Measurements from ENCODE around the gene SH3RF3.
"Not testable (repeated sequence)": the region's sequence is repeated elsewhere in the genome, so short reads cannot be mapped to it uniquely, and the experiment has no call there.

The SH3RF3 gene

GRCh38 chr2:109118321-109118720 is 10.7 kb upstream of the SH3RF3 start:
- no peak for DNase-seq (ENCODE audit: low spot score)

DNA sequence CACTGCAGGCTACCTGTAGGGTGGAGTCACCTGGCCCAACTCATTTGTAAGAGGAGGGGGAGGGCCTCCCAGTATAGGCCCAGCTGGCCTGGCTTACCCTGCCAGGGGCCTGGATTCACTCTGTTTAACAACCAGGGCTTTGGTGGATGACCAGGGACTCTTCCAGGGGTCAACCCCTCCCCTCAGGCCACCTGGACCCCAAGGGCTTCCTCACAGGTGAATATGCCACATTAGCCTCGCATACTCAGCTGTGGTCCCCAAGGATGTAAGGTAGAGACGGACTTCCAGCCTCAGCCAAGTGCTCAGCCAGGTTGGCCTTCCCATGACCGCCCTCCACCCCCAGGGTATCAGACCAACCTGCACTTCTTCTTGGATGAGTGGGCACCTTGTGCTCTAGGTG is 8.8 kb upstream of the SH3RF3 start:
- no peak for DNase-seq (ENCODE audit: low spot score)

DNA sequence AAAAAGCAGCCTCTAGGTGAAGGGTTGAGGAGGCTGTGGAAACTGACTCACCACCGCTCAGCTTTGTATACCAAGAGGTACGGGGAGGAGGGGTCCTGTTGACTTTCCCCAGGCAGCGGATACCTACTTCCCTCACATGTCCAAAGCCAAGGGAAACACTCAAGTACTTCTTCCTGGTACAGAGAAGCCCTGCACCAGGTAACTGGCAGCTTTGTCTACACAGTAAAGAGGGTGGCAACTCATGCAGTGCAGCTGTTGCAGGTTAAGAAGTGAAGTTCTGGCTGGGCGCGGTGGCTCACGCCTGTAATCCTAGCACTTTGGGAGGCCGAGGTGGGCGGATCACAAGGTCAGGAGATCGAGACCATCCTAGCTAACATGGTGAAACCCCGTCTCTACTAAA is 8.3 kb upstream of the SH3RF3 start:
- DNase-seq (ENCODE audit: low spot score): not testable (repeated sequence)

DNA sequence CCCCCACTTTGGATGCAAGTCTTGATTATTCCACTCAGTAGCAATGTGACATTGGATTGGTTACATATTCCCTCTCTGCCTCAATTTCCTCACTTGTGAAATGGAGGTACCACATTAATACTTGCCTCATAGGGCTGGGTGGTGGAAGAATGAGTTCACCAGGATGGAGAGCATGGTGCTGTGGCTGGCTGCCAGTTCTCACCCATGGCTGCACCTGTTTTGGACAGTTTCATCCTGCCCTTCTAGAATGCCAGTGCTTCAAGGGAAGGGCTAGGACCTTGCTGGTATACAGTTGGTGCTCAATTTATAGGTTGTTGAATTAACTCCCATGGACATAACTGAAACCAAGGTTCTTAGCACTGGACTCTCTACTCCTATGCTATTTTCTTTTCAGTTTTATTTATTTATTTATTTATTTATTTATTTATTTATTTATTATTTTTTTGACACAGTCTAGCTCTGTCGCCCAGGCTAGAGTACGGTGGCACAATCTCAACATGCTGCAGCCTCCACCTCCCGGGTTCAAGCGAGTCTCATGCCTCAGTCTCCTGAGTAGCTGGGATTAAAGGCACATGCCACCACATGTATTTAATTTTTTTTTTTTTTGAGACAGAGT is 5.3 kb upstream of the SH3RF3 start:
- no peak for DNase-seq (ENCODE audit: low spot score)

DNA sequence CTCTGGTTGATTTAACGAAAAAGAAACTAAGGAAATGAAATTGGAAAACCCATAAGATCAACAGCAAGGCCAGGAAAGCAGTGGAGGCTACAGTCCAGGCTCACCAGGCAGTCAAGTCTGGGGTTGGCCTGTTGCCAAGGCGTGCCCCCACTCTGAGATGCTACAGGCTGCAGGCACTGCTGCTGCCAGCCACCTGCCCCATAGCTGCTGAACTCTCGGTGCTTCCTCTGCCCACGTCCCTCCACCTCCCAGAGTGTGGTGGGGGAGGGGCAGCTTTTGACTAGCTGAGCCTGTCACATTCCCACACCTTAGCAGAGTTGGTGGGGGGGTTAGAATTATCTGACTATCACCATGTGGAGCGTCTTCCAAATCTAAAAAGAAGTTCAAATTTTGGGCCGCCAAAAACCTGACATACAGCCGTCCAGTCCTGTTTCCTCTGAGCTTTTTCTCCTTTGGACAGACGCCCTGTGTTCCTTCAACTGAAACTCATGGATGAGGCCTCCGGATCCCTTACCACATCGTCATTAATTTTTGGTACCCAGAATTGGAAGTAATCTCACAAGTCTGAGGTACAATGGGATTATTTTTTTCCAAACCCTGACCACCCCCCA is 3.9 kb upstream of the SH3RF3 start:
- DNase-seq (ENCODE audit: low spot score): no peak

DNA sequence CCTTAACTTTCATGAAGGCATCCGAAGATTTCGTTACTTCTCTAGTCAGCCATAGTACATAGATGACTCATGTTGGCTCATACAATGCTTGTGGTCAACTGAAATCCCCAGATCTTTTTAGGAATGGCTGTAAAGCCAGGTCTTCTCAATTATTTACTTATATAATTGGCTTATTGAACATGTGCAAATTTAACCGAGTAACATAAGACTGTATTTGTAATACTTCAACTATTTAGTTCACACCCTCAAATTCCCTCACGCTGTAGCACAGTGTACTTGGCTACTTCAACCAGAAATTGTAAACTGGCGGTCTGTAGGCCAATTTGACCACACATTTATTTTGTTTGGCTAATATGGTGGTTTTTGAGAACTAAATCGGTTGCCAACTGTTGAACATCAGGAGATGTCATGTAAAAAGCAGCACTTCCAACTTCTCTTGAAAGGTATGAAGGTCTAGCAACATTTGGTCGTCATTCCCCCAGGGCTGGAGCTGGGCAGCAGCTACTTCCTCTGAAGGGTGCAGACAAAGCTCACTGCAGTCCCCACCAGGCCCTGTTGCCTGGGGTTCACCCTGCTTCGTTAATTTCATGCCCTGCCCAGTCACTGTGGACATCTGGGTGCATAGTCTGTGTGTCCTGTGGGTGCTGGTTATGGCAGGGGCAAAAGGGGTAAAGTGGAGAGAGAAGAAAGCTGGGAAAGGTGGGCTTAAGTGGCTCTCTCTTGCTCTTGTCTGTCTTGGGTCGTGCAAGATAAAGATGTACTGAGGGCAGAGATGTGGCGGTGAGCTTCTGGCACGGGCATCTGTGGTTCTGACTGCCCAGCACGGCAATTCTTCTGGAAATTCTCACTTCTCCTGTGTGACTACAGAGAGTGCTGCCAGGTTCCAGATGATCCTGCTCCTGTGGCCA is 3.2 kb upstream of the SH3RF3 start:
- no peak for DNase-seq (ENCODE audit: low spot score)

DNA sequence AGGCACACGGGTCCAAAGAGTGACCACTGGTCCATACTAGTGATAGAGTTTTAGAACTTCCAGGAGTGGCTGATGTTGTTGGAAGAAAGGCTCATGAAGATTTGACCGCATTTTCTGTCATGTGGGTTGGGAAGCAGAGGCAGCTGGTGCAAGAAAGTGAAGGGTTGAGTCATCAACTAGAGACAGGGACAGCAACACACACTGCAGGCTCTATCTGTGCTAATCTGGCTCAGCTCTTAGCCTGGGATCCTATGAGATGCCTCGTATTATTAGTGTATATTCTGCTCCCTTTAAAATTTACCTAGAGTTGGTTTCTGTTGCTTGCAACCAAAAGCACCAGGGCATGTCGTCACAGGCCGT is 2.5 kb upstream of the SH3RF3 start:
- DNase-seq (ENCODE audit: low spot score): no peak

GRCh38 chr2:109127556-109127955 is 1.4 kb upstream of the SH3RF3 start:
- peak; percentile 28 for DNase-seq (ENCODE audit: low spot score)

DNA sequence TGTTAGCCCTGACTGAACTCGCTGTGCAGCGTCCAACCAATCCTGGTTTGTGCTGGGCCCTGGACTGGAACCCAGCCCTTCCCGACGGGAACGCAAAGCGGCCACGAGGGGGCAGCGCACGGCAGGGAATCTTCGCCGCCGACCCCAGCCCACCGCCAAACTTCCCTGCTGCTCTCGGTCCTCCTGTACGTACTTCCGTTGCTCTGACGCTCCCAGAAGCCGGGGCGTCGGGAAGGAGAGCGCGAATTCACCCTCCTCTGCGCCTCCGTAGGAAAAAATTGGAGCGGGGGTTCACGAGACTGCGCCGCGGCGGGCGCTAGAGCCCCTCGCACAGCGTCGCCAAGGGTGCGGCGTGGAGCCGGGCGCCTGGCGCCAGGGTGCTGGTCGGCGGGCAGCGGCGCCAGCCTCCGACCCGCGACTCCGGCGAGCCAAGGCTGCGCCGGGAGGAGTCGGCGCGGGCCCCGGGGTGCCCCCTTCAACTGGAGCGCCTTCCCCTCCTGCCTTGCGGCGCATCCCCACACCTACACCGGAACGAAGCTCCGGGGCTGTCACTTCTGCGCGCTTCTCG is 873 bp upstream of the SH3RF3 start:
- peak; percentile 92 for DNase-seq (ENCODE audit: low spot score)

DNA sequence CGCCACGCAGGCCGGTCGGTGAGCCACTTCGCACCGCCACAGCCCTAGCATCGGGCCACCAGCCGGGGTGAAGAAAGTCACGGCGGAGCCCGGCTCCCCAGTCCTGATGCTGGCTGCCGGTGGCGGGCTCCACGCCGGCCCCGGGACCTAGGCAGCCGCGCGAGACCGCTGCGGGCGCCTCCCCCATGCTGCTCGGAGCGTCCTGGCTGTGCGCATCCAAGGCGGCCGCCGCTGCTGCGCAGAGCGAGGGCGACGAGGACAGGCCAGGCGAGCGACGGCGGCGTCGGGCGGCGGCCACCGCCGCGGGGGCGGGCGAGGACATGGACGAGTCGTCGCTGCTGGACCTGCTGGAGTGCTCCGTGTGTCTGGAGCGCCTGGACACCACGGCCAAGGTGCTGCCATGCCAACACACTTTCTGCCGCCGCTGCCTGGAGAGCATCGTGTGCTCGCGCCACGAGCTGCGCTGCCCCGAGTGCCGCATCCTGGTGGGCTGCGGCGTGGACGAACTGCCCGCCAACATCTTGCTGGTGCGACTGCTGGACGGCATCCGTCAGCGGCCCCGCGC is 433 bp downstream of the SH3RF3 start:
- DNase-seq (ENCODE audit: low spot score): peak; percentile 75

DNA sequence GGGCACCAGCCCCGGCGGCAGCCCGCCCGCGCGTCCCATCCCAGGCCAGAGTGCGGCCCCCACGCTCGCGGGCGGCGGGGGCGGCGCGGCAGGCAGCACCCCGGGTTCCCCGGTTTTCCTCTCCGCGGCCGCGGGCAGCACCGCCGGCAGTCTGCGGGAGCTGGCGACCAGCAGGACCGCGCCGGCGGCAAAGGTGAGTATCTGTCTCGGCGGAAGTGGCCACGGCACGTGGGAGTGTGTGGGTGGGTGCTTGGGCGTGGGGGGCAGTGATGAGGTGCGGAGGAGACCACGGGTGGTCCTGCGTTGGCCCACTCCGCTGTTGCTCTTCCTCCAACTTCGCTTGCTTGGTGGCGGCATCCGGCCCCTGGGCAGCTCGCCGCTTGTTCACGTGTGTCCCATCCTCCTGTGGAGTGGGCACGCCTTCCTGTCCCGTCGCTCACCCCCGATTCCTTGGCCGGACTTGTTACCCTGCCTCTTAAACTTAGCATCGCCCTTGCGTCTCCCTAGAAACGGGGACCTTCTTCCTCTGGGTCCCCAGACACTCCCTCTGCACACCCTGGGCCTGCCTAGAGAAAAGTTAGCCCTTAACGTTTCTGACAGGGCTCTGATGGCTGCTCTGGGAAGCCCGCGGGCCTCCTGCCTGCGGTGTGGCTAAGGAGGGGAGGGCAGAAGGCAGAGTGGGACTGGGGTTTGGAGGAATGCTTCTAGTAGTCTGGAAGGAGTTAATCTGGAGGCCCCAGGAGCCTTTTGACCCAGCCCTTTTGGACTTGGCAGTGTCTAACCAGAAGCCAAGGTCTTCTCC is 1.1 kb downstream of the SH3RF3 start:
- DNase-seq (ENCODE audit: low spot score): peak; percentile 65

GRCh38 chr2:109130723-109130995 is 1.7 kb downstream of the SH3RF3 start:
- DNase-seq (ENCODE audit: low spot score): no peak

GRCh38 chr2:109131777-109132176 is 2.8 kb downstream of the SH3RF3 start:
- DNase-seq (ENCODE audit: low spot score): no peak

- DNase-seq (ENCODE audit: low spot score): no peak
These were observed 3.6 kb downstream of the SH3RF3 start for GRCh38 chr2:109132626-109133025.

DNA sequence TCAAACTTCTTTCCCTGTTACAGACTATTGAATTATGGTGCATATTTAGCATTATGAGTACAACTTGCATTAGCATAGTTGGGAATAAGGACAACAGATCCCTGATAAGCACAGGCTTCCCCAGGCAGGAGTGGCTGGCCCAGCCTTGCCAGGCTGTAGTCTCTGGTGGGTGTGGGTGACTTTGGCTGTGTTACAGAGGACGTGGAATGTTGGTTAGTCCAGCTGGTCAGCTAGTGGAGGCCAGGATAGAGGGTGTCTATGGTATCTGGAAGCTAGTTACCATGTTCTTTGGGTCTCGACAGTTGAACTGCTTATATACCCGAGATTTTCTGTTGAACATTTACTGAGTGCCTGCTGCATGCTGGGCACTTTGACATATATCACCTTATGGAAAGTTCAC is 4.7 kb downstream of the SH3RF3 start:
- DNase-seq (ENCODE audit: low spot score): no peak

- no peak for DNase-seq (ENCODE audit: low spot score)
These were observed 5.8 kb downstream of the SH3RF3 start for GRCh38 chr2:109134741-109135358.

- no peak for DNase-seq (ENCODE audit: low spot score)
These were observed 6.6 kb downstream of the SH3RF3 start for GRCh38 chr2:109135359-109136197.

DNA sequence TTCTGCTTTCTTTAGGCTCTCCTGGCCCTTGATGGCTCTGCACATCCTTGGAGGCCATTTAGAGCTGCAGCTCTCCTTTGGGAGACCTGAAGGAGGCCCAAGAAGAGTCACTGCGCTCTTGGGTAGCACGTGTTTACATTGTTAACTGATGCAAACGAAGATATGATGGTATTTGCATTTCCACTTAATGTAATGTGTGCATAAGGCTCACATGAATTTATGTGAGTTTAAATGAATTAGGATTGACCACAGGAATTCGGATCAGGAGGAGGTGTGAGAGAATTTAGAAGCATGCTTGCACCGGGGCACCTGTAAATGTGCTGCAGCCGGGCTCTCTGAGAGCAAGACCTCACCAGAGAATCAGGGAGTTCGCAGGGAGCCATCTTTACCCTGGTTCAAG is 7.5 kb downstream of the SH3RF3 start:
- no peak for DNase-seq (ENCODE audit: low spot score)

DNA sequence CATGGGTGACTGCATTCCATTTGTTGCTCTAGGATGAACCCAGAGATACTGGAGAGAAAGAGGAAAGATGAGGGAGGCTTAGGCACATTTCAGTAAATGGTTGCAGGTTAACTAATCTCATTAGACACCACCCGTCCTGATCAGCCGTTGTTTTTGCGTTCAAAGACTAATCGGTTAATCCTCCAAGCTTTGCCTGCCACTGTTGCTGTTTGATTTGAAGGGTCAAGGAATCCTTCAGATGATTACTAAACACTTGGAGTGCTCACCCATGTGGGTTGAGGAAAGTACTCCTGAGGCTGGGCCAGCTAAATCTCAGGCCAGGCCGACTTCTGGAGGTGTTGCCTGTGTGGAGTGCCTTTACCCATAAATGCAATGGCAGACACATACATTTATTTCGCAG is 8.6 kb downstream of the SH3RF3 start:
- no peak for DNase-seq (ENCODE audit: low spot score)

- DNase-seq (ENCODE audit: low spot score): no peak
These were observed 9.4 kb downstream of the SH3RF3 start for GRCh38 chr2:109138449-109138848.

DNA sequence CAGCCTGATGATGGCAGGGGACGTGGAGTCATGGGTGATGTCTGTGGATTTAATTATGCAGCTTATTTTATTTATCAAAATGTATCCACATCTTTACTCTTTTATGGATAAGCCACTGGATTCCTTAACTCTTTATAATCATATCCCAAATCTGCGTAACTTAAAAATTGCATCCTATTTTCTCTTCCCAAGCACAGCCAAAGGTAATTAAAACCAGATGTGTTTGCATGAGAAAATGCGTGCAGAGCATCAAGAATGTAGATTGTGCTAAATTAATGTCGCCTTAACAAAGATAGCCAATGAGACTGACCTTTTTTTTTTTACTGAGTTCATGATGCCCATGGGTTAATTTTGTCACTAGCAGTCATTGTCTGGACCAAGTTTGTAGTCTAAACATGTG is 10.0 kb downstream of the SH3RF3 start:
- DNase-seq (ENCODE audit: low spot score): no peak
